GM18858 (cell line): ENCODE measurements around the gene ARMC5.
"Not testable (repeated sequence)": the region's sequence is repeated elsewhere in the genome, so short reads cannot be mapped to it uniquely, and the experiment has no call there.

Experiments used
- ATAC-seq: cut with Tn5 transposase; IDR thresholded peaks from one replicate; pipeline ENCODE4 v1.9.1; 2021; ENCODE audit not compliant: unreplicated experiment

ARMC5 gene

GRCh38 chr16:31458844-31459686 lies at the start of gene ARMC5:
TSS of gene ARMC5 (plus strand) at chr16:31459501. CDS start at chr16:31459525, 24 bp downstream.
- ATAC-seq = peak; percentile 63

GRCh38 chr16:31410082-31410481 lies 49.2 kb upstream of the ARMC5 start:
- ATAC-seq = no peak

GRCh38 chr16:31411024-31411844 lies 48.1 kb upstream of the ARMC5 start:
- no peak for ATAC-seq

GRCh38 chr16:31412750-31413149 lies 46.6 kb upstream of the ARMC5 start:
- no peak for ATAC-seq

GRCh38 chr16:31413381-31413780 lies 45.9 kb upstream of the ARMC5 start:
- no peak for ATAC-seq

GRCh38 chr16:31413943-31414342 lies 45.4 kb upstream of the ARMC5 start:
- ATAC-seq = no peak

GRCh38 chr16:31414706-31415105 lies 44.6 kb upstream of the ARMC5 start:
- ATAC-seq = no peak

- no peak for ATAC-seq
These were observed 42.9 kb upstream of the ARMC5 start for GRCh38 chr16:31416371-31416770.

- not testable (repeated sequence) for ATAC-seq
These were observed 42.3 kb upstream of the ARMC5 start for GRCh38 chr16:31417036-31417435.

GRCh38 chr16:31417916-31418315 lies 41.4 kb upstream of the ARMC5 start:
- no peak for ATAC-seq

GRCh38 chr16:31420037-31420436 lies 39.3 kb upstream of the ARMC5 start:
- no peak for ATAC-seq

- ATAC-seq = no peak
These were observed 37.7 kb upstream of the ARMC5 start for GRCh38 chr16:31421587-31421986.

GRCh38 chr16:31423241-31423640 lies 36.1 kb upstream of the ARMC5 start:
- ATAC-seq = no peak

GRCh38 chr16:31423801-31424200 lies 35.5 kb upstream of the ARMC5 start:
- no peak for ATAC-seq

- no peak for ATAC-seq
These were observed 31.6 kb upstream of the ARMC5 start for GRCh38 chr16:31427441-31428278.

- ATAC-seq = no peak
These were observed 31.1 kb upstream of the ARMC5 start, which contains the start of gene COX6A2 for GRCh38 chr16:31428279-31428597. TSS of gene COX6A2 (minus strand) at chr16:31428360. CDS start at chr16:31428325, 35 bp downstream.

- no peak for ATAC-seq
These were observed 30.6 kb upstream of the ARMC5 start for GRCh38 chr16:31428638-31429247.

- ATAC-seq = no peak
These were observed 30.0 kb upstream of the ARMC5 start for GRCh38 chr16:31429314-31429713.

- no peak for ATAC-seq
These were observed 29.5 kb upstream of the ARMC5 start for GRCh38 chr16:31429796-31430195.

- no peak for ATAC-seq
These were observed 28.8 kb upstream of the ARMC5 start for GRCh38 chr16:31430380-31431052.
